Thoracic aorta (tissue), 2 donors: ENCODE results near the gene GPA33. TPM values are rescaled to one million over a fixed set of nuclear protein-coding genes. Genes with fewer than 3 reads are reported as not detected.

Source experiments
- ATAC-seq: fragments of 150-250 bp; one replicate; pipeline ENCODE4 v1.8.0; 2017; ENCODE audit warnings: low read depth; ENCODE audit not compliant: insufficient number of reproducible peaks, low FRiP score
- DNase-seq: peaks from one replicate; pipeline ENCODE4 v3.0.0-alpha.2; 2020; ENCODE audit warnings: low spot score
- H3K27ac ChIP-seq, 2 donors: fragments of 200-600 bp; sonication (generic); 1 replicate in 1 of 2; 2 replicates in 1 of 2; pipeline ENCODE4 v1.5.1; 2016; ENCODE audit warnings: mild to moderate bottlenecking in 2 of 2, moderate library complexity in 2 of 2
- H3K27me3 ChIP-seq: fragments of 200-600 bp; sonication (generic); replicated peaks from 2 replicates; pipeline ENCODE4 v1.6.0; 2016; ENCODE audit warnings: mild to moderate bottlenecking; ENCODE audit not compliant: insufficient read depth
- H3K36me3 ChIP-seq: fragments of 200-600 bp; sonication (generic); one replicate; pipeline ENCODE4 v1.5.1; 2016
- H3K4me1 ChIP-seq, 2 donors: fragments of 200-600 bp; sonication (generic); 1 replicate in 1 of 2; 2 replicates in 1 of 2; pipeline versions ENCODE4 v1.5.1 to v1.6.0; 2016; ENCODE audit warnings: low read depth in 2 of 2, mild to moderate bottlenecking in 1 of 2; ENCODE audit not compliant: control insufficient read depth in 1 of 2
- H3K4me3 ChIP-seq: fragments of 200-600 bp; sonication (generic); 2 replicates; pipeline ENCODE4 v1.5.1; 2016; ENCODE audit warnings: mild to moderate bottlenecking
- H3K9me3 ChIP-seq: fragments of 200-600 bp; sonication (generic); 2 replicates; pipeline ENCODE4 v1.5.1; 2016
- total RNA-seq, 2 donors: library from RNA; depleted of rRNA; stranded (reverse); fragments of >200 nt; gene quantifications; one replicate each; pipeline versions ENCODE4 v1.1.0 to v1.2.3, GENCODE V29; 2016
- TF ChIP-seq, protein P1 (sequence below): fragments of 200-600 bp; sonication (generic); IDR thresholded peaks from one replicate; pipeline ENCODE4 v1.5.1; 2019; ENCODE audit warnings: antibody characterized with exemption

The GPA33 gene
- total RNA-seq, 2 donors from 2014 or later, result not detected

DNA sequence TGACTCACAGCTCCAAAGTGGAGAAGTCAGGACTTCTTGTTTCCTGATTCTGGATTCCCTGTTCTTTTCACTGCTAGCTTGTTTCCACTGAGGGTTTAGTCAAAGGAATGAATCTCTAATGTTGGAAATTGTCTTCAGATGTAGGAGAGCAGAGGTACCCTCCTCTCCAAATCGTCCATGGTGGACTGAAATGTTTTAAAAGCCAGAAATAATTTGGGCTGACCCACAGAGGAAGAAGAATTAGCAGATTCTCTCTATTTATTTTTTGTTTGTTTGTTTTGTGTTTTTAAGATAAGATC is 30.4 kb downstream of the GPA33 start:
- H3K4me1 ChIP-seq, result peaks cover 0 to 8% of the 10 kb centered on the region in 2 donors
- H3K9me3 ChIP-seq, result no peaks in the 10 kb centered on the region
- H3K36me3 ChIP-seq, result no peaks in the 10 kb centered on the region
- H3K4me3 ChIP-seq, result no peak overlapping the region
- ATAC-seq (no peak), DNase-seq (no peak)
- TF ChIP-seq, protein P1, sequence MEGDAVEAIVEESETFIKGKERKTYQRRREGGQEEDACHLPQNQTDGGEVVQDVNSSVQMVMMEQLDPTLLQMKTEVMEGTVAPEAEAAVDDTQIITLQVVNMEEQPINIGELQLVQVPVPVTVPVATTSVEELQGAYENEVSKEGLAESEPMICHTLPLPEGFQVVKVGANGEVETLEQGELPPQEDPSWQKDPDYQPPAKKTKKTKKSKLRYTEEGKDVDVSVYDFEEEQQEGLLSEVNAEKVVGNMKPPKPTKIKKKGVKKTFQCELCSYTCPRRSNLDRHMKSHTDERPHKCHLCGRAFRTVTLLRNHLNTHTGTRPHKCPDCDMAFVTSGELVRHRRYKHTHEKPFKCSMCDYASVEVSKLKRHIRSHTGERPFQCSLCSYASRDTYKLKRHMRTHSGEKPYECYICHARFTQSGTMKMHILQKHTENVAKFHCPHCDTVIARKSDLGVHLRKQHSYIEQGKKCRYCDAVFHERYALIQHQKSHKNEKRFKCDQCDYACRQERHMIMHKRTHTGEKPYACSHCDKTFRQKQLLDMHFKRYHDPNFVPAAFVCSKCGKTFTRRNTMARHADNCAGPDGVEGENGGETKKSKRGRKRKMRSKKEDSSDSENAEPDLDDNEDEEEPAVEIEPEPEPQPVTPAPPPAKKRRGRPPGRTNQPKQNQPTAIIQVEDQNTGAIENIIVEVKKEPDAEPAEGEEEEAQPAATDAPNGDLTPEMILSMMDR, result no peak
- H3K27me3 ChIP-seq, result no peaks in the 10 kb centered on the region
- no peak overlapping the region for H3K27ac ChIP-seq

DNA sequence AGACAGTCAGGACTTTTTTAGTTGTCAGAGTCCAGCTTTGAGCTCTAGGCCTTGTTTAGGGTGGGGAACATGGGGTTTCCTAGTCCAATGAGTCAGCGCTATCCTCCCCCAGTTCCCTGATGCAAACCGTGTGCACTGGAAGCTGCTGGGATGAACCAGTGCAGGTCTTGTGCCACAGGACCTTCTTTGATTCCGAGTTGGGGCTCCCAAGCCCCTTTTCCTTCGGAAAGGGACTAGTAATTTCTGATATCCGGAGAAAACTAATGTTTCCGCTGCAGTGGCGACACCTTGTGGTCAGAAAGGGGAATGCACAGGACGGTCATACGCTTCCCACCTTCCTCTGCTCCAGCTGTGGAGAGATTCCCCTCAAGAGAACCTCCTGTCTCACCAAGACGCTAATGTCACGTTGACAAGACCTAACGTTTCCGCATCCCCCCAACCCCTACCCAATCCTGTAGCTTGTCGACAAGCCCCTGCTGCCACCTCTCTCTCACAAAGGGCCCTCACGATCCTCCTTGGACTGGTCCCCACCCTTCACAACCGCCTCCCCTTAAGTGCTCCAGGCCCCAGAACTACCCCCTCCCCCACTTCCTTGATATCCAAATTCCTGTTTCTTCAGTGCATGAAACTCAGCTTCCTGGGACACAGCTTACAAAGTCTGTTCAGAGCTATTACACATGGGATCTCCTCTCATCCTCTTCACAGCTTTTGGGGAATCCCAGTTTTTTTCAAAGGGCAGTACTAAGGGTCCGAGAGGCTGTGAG is 30.9 kb downstream of the GPA33 start:
- peak overlapping the region; percentile 40 for H3K4me3 ChIP-seq
- DNase-seq, result no peak
- no peak overlapping the region for H3K27ac ChIP-seq

DNA sequence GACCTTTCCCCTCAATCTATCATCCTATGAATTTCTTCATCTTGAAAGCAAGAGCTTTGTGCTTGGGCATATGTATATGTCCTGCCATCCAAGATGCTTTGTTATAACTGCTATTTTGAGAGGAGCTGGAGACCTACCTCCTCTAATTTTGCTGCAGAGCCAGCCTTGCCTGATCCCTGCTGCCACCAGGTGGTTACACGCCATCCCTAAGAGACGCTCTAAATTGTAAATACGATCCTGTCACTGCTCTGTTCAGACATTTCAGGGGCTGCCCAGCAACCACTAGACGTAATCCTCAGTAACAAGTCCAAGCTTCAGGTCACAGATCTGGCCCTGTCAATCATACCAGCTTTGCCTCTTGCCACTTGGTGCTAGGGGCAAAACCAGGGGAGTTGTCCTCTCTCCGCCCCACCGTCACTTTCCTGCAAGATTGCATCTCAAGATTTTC is 32.9 kb downstream of the GPA33 start:
- DNase-seq (no peak), ATAC-seq (no peak)
- H3K4me1 ChIP-seq, result peaks cover 0 to 8% of the 10 kb centered on the region in 2 donors
- TF ChIP-seq, protein P1, result no peak
- no peaks in the 10 kb centered on the region for H3K36me3 ChIP-seq
- H3K9me3 ChIP-seq, result no peaks in the 10 kb centered on the region
- H3K27ac ChIP-seq, result no peak overlapping the region
- H3K27me3 ChIP-seq, result no peaks in the 10 kb centered on the region
- H3K4me3 ChIP-seq, result no peak overlapping the region

More for the DNA sequence above, 30.9 kb downstream of the GPA33 start:
- H3K36me3 ChIP-seq, result no peaks in the 10 kb centered on the region
- no peaks in the 10 kb centered on the region for H3K9me3 ChIP-seq
- peak; percentile 53 for ATAC-seq
- no peaks in the 10 kb centered on the region for H3K27me3 ChIP-seq
- peaks cover 0 to 8% of the 10 kb centered on the region in 2 donors for H3K4me1 ChIP-seq
- TF ChIP-seq, protein P1, result peak; percentile 99

DNA sequence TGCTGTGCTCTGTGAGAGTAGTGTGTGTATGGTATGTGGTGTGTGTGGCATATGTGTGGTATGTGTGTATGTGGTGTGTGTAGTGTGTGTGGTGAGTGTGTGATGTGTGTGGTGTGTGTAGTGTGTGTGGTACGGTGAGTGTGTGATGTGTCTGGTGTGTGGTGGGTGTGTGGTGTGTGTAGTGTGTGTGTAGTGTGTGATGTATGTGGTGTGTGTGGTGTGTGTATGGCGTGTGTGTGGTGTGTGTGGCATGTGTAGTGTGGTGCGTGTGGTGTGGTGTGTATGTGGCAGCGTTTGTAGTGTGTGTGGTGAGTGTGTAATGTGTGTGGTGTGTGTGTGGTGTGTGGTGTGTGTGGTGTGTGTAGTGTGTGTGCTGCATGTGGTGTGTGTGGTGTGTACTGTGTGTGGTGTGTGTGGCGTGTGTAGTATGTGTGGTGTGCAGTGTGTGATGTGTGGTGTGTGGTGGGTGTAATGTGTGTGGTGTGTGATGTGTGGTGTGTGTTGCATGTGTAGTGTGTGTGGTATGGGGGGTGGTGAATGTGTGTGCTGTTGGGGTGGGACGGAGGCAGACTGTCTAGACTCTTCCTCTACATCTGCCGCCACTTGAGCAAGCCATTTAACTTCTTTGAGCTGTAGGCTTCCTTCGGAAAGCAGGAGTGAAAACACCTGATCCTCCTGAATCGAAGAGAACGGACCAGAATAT is 33.5 kb downstream of the GPA33 start:
- DNase-seq, result no peak
- Histone ChIP-seq H3K27me3 (no peaks in the 10 kb centered on the region), H3K4me1 (peaks cover 0 to 8% of the 10 kb centered on the region in 2 donors), H3K4me3 (no peak overlapping the region), H3K9me3 (no peaks in the 10 kb centered on the region), H3K27ac (no peak overlapping the region), H3K36me3 (no peaks in the 10 kb centered on the region)
- TF ChIP-seq, protein P1, result no peak
- no peak for ATAC-seq

DNA sequence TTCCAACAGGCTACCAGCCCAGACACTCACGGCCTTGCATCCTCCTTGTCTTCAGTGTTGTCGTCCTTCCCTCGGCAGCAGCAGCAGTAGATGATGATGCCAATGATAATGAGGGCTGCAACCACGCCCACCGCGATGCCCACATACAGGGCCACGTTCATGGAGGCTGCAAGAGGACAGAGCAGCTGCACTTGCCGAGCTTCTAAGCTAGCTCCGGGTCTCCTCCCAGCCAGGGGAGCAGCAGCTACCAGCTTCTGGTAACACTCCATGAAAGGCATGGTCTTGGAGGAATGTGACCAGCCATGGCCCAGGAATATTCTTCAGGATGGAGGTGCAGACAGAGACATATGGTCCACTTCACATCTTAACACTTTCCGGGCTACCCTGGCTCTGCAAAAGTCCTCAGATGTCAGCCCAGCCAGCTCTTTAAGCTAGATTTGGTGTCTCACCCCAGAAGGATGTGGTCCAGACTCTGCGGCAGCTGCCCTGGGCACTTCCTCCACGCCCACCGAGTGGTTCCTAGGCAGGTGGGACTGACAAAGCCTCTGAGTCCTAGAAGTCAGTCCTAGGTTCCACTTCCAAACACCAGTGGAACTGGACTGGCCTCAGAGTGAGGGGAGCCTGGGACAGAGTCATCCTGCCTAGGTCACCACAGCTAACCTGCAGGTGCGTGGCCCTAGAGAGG is 35.1 kb downstream of the GPA33 start:
- no peak overlapping the region for H3K4me3 ChIP-seq
- TF ChIP-seq, protein P1, result no peak
- ATAC-seq, result no peak
- no peaks in the 10 kb centered on the region for H3K27me3 ChIP-seq
- DNase-seq, result no peak
- H3K27ac ChIP-seq, result no peak overlapping the region
- H3K9me3 ChIP-seq, result no peaks in the 10 kb centered on the region
- H3K36me3 ChIP-seq, result no peaks in the 10 kb centered on the region
- peaks cover 0 to 8% of the 10 kb centered on the region in 2 donors for H3K4me1 ChIP-seq
